WTC11 (cell line): ENCODE results near the gene SMIM29. TPM values are rescaled to one million over a fixed set of nuclear protein-coding genes. Genes with fewer than 3 reads are reported as not detected.

Source experiments
- ATAC-seq: fragments of 200-7000 bp; cut with Tn5 transposase; 2 replicates; pipeline ENCODE4 v1.10.0; 2021; ENCODE audit warnings: mild to moderate bottlenecking, moderate library complexity
- CTCF ChIA-PET: fragments of 300-600 bp; sonication (Branson Sonifier 250); formaldehyde crosslinking; loops from one replicate; lab custom pipeline; 2021; ENCODE audit warnings: antibody characterized with exemption; lab: Charles Lee
- POLR2A ChIA-PET: fragments of 350-600 bp; sonication (Branson Sonifier 250); formaldehyde crosslinking; loops from one replicate; lab custom pipeline; 2021; ENCODE audit warnings: antibody characterized with exemption; lab: Charles Lee
- DNase-seq: peaks from one replicate; pipeline ENCODE4 v3.0.0; 2021; ENCODE audit warnings: low spot score
- H3K27ac Mint-ChIP-seq: 2 replicates; pipeline ENCODE4 v1.8.0; 2021; ENCODE audit warnings: mixed read lengths
- H3K27me3 Mint-ChIP-seq: 2 replicates; pipeline ENCODE4 v1.8.0; 2021; ENCODE audit warnings: low read depth, mild to moderate bottlenecking, moderate library complexity, mixed read lengths
- H3K36me3 Mint-ChIP-seq: 2 replicates; pipeline ENCODE4 v1.8.0; 2021; ENCODE audit warnings: mixed read lengths
- H3K4me1 Mint-ChIP-seq: 2 replicates; pipeline ENCODE4 v1.8.0; 2022; ENCODE audit warnings: mixed read lengths
- H3K4me3 Mint-ChIP-seq: 2 replicates; pipeline ENCODE4 v1.8.0; 2021; ENCODE audit warnings: mild to moderate bottlenecking, moderate library complexity, mixed read lengths
- H3K9me3 Mint-ChIP-seq: 2 replicates; pipeline ENCODE4 v1.8.0; 2021; ENCODE audit warnings: mixed read lengths
- ATF3 ChIP-seq: sonication (generic); formaldehyde crosslinking; conservative IDR thresholded peaks from 2 replicates; pipeline ENCODE4 v1.8.1; 2022; ENCODE audit warnings: mild to moderate bottlenecking, missing genetic modification reagents
- E2F1 ChIP-seq: sonication (generic); formaldehyde crosslinking; IDR thresholded peaks from 2 replicates; pipeline ENCODE4 v1.8.0; 2022; ENCODE audit warnings: mild to moderate bottlenecking, missing genetic modification reagents
- MXD4 ChIP-seq: fragments of 250-450 bp; sonication (Bioruptor Pico); IDR thresholded peaks from 2 replicates; pipeline ENCODE4 v1.8.0; 2021; ENCODE audit warnings: mild to moderate bottlenecking, moderate library complexity, borderline replicate concordance
- ZNF232 ChIP-seq: sonication (generic); formaldehyde crosslinking; IDR thresholded peaks from 2 replicates; pipeline ENCODE4 v1.8.0; 2022; ENCODE audit warnings: mild to moderate bottlenecking, missing genetic modification reagents
- ZNF396 ChIP-seq: fragments of 250-450 bp; sonication (Bioruptor Pico); IDR thresholded peaks from 2 replicates; pipeline ENCODE4 v1.8.0; 2021; ENCODE audit warnings: mild to moderate bottlenecking, moderate library complexity, borderline replicate concordance
- total RNA-seq: library from RNA; stranded (reverse); gene quantifications from 3 replicates; pipeline ENCODE4 v1.2.3, GENCODE V29; 2021
- TF ChIP-seq, protein P1 (sequence below): sonication (generic); formaldehyde crosslinking; IDR thresholded peaks from 2 replicates; pipeline ENCODE4 v1.8.1; 2023; ENCODE audit warnings: mild to moderate bottlenecking, missing genetic modification reagents
- TF ChIP-seq, protein P2 (sequence below): sonication (generic); formaldehyde crosslinking; IDR thresholded peaks from 2 replicates; pipeline ENCODE4 v1.8.1; 2023; ENCODE audit warnings: mild to moderate bottlenecking, missing genetic modification reagents, moderate library complexity
- TF ChIP-seq, protein P3 (sequence below): sonication (generic); formaldehyde crosslinking; IDR thresholded peaks from 2 replicates; pipeline ENCODE4 v1.8.0; 2022; ENCODE audit warnings: mild to moderate bottlenecking, missing genetic modification reagents
- TF ChIP-seq, protein P4 (sequence below): sonication (generic); formaldehyde crosslinking; conservative IDR thresholded peaks from 2 replicates; pipeline ENCODE4 v1.8.1; 2023; ENCODE audit warnings: mild to moderate bottlenecking, low read depth, missing genetic modification reagents, moderate library complexity
- TF ChIP-seq, protein P5 (sequence below): sonication (generic); formaldehyde crosslinking; IDR thresholded peaks from 2 replicates; pipeline ENCODE4 v1.8.0; 2022; ENCODE audit warnings: mild to moderate bottlenecking, missing genetic modification reagents

The SMIM29 gene
- total RNA-seq, 1 experiment from 2014 or later: 11.7 TPM

- TF ChIP-seq ZNF232 (CRISPR knock-in tag) (no peak), MXD4 (CRISPR knock-in tag) (no peak), ZNF396 (CRISPR knock-in tag) (no peak)
- TF ChIP-seq, protein P1, sequence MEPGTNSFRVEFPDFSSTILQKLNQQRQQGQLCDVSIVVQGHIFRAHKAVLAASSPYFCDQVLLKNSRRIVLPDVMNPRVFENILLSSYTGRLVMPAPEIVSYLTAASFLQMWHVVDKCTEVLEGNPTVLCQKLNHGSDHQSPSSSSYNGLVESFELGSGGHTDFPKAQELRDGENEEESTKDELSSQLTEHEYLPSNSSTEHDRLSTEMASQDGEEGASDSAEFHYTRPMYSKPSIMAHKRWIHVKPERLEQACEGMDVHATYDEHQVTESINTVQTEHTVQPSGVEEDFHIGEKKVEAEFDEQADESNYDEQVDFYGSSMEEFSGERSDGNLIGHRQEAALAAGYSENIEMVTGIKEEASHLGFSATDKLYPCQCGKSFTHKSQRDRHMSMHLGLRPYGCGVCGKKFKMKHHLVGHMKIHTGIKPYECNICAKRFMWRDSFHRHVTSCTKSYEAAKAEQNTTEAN (CRISPR knock-in tag): no peak
- TF ChIP-seq, protein P2, sequence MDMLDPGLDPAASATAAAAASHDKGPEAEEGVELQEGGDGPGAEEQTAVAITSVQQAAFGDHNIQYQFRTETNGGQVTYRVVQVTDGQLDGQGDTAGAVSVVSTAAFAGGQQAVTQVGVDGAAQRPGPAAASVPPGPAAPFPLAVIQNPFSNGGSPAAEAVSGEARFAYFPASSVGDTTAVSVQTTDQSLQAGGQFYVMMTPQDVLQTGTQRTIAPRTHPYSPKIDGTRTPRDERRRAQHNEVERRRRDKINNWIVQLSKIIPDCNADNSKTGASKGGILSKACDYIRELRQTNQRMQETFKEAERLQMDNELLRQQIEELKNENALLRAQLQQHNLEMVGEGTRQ (CRISPR knock-in tag): no peak
Measured at GRCh38 chr6:34242252-34243130, 6.3 kb downstream of the SMIM29 start (continued).

DNA sequence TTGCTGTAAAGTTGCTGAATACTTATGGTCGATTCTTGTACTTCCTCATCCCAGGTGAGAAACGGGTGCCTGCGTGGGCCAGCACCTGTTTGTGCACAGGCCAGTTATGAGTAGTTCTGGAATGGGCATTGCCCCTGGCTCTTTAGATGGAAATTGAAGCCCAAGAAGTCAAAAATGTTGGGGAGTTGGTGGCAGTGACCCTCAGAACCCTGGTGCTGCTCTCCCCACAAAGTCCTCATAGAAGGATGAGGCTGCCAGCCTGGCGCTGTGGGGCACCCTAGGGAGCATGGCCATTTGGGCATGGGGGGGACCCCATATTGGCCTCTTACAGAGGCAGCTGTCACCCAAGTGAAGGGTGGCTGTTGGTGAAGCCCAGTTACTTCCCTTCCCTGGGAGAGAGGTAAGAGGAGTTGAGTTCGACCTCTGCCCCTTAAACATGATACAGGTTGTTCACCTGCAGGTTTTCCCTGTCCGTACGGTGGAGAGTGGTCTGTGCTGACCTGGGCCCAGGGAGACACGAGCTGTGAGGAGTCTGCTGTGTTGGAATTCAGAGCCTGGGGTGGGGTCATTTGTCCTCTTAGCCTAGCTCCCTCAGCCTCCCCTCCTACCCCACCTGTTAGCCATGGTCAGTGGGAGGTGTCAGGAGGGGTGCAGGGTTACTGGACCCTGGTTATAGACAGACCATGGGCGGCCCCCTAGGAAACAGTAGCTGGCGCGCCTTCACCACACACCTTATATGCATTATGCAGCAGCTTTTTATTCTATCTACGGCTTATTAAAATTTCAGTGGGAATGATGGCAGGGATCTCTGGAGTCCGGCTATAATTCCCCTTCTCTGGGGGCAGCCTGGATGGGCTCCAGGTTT lies 7.2 kb downstream of the SMIM29 start:
- no peaks in the 10 kb centered on the region for H3K9me3 Mint-ChIP-seq
- no peaks in the 10 kb centered on the region for H3K27me3 Mint-ChIP-seq
- CTCF ChIA-PET: no interaction called here
- peak overlapping the region; percentile 90 for H3K27ac Mint-ChIP-seq
- peaks cover 65% of the 10 kb centered on the region for H3K36me3 Mint-ChIP-seq
- DNase-seq (no peak), ATAC-seq (no peak)
- peak overlapping the region; percentile 45 for H3K4me3 Mint-ChIP-seq
- TF ChIP-seq, protein P3, sequence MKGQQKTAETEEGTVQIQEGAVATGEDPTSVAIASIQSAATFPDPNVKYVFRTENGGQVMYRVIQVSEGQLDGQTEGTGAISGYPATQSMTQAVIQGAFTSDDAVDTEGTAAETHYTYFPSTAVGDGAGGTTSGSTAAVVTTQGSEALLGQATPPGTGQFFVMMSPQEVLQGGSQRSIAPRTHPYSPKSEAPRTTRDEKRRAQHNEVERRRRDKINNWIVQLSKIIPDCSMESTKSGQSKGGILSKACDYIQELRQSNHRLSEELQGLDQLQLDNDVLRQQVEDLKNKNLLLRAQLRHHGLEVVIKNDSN (CRISPR knock-in tag): 0 out of 2 replicates have a peak, but pooled peaks have one; percentile 3
- TF ChIP-seq, protein P4, sequence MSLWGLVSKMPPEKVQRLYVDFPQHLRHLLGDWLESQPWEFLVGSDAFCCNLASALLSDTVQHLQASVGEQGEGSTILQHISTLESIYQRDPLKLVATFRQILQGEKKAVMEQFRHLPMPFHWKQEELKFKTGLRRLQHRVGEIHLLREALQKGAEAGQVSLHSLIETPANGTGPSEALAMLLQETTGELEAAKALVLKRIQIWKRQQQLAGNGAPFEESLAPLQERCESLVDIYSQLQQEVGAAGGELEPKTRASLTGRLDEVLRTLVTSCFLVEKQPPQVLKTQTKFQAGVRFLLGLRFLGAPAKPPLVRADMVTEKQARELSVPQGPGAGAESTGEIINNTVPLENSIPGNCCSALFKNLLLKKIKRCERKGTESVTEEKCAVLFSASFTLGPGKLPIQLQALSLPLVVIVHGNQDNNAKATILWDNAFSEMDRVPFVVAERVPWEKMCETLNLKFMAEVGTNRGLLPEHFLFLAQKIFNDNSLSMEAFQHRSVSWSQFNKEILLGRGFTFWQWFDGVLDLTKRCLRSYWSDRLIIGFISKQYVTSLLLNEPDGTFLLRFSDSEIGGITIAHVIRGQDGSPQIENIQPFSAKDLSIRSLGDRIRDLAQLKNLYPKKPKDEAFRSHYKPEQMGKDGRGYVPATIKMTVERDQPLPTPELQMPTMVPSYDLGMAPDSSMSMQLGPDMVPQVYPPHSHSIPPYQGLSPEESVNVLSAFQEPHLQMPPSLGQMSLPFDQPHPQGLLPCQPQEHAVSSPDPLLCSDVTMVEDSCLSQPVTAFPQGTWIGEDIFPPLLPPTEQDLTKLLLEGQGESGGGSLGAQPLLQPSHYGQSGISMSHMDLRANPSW (CRISPR knock-in tag): no peak
- no peak for TF ChIP-seq E2F1 (CRISPR knock-in tag)
- no peak for TF ChIP-seq ATF3 (CRISPR knock-in tag)
- TF ChIP-seq, protein P5, sequence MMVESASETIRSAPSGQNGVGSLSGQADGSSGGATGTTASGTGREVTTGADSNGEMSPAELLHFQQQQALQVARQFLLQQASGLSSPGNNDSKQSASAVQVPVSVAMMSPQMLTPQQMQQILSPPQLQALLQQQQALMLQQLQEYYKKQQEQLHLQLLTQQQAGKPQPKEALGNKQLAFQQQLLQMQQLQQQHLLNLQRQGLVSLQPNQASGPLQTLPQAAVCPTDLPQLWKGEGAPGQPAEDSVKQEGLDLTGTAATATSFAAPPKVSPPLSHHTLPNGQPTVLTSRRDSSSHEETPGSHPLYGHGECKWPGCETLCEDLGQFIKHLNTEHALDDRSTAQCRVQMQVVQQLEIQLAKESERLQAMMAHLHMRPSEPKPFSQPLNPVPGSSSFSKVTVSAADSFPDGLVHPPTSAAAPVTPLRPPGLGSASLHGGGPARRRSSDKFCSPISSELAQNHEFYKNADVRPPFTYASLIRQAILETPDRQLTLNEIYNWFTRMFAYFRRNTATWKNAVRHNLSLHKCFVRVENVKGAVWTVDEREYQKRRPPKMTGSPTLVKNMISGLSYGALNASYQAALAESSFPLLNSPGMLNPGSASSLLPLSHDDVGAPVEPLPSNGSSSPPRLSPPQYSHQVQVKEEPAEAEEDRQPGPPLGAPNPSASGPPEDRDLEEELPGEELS (CRISPR knock-in tag): no peak
- peaks cover 72% of the 10 kb centered on the region for H3K4me1 Mint-ChIP-seq
- POLR2A ChIA-PET: no interaction called here
